GM12878 (cell line): ENCODE results near the gene OPN3. TPM values are rescaled to one million over a fixed set of nuclear protein-coding genes. Genes with fewer than 3 reads are reported as not detected.

Experiments used
- ATAC-seq: fragments of 200-7000 bp; cut with Tn5 transposase; 3 replicates; pipeline ENCODE4 v1.9.1; 2020; ENCODE audit warnings: mild to moderate bottlenecking, moderate library complexity
- BruUV-seq: library from RNA; stranded (reverse); fragments of 400-500 nt; replicated peaks from 2 replicates; lab custom pipeline; 2021; lab: Mats Ljungman, UMichigan
- CTCF ChIA-PET: fragments of 300-600 bp; sonication (Branson Sonifier 250); formaldehyde crosslinking; extraction: SDS; loops from one replicate; lab custom pipeline; 2021; ENCODE audit warnings: inconsistent platforms; lab: Yijun Ruan, JAX
- POLR2A ChIA-PET: fragments of 350-600 bp; formaldehyde crosslinking; extraction: SDS; loops from one replicate; lab custom pipeline; 2021; ENCODE audit warnings: inconsistent platforms; lab: Charles Lee
- RAD21 ChIA-PET: fragments of 300-600 bp; sonication (Branson Sonifier 250); formaldehyde crosslinking; loops from one replicate; lab custom pipeline; 2023; ENCODE audit warnings: antibody characterized with exemption; ENCODE audit not compliant: unreplicated experiment; lab: Charles Lee
- SMC1A ChIA-PET: fragments of 300-600 bp; sonication (Branson Sonifier 250); formaldehyde crosslinking; loops from one replicate; lab custom pipeline; 2023; ENCODE audit not compliant: unreplicated experiment, uncharacterized antibody; lab: Charles Lee
- DNase-seq: peaks from one replicate; pipeline ENCODE4 v3.0.0-alpha.2; 2011; ENCODE audit warnings: low read depth, low spot score
- FAIRE-seq: peaks from 3 replicates; lab custom pipeline; 2011; peaks lifted over from hg19 to GRCh38; lab: Jason Lieb, UNC
- H2AFZ ChIP-seq: 2 replicates; pipeline ENCODE4 v1.6.0; 2011; ENCODE audit warnings: low read depth, low read length, control low read depth; ENCODE audit not compliant: control insufficient read depth
- H3K27ac ChIP-seq: 2 replicates; pipeline ENCODE4 v1.5.1; 2011; ENCODE audit warnings: control low read depth; ENCODE audit not compliant: control insufficient read depth, insufficient read depth
- H3K27me3 ChIP-seq, 2 experiments: replicated peaks in 1 of 2; 2 replicates each; pipeline versions ENCODE4 v1.6.0 to v1.6.1; 2011; ENCODE audit warnings: low read length in 1 of 2; ENCODE audit not compliant: control insufficient read depth in 2 of 2, insufficient read depth in 2 of 2
- H3K36me3 ChIP-seq, 2 experiments: 2 replicates each; pipeline ENCODE4 v1.5.1; 2011; ENCODE audit warnings: low read length in 1 of 2; ENCODE audit not compliant: control insufficient read depth in 2 of 2, insufficient read depth in 2 of 2
- H3K4me1 ChIP-seq: 2 replicates; pipeline ENCODE4 v1.6.1; 2011; ENCODE audit warnings: mild to moderate bottlenecking, low read length, moderate library complexity, mixed read lengths; ENCODE audit not compliant: control insufficient read depth, insufficient read depth
- H3K4me2 ChIP-seq: 2 replicates; pipeline ENCODE4 v1.6.0; 2011; ENCODE audit warnings: control low read depth; ENCODE audit not compliant: control insufficient read depth, insufficient read depth
- H3K4me3 ChIP-seq: fragments of 200-600 bp; sonication (generic); 2 replicates; pipeline ENCODE4 v1.5.1; 2016
- H3K79me2 ChIP-seq: 2 replicates; pipeline ENCODE4 v1.6.0; 2011; ENCODE audit warnings: low read length; ENCODE audit not compliant: control insufficient read depth, insufficient read depth
- H3K9ac ChIP-seq: 2 replicates; pipeline ENCODE4 v1.8.0; 2011; ENCODE audit warnings: low read length, control low read depth, mixed read lengths; ENCODE audit not compliant: control insufficient read depth, insufficient read depth
- H3K9me3 ChIP-seq: replicated peaks from 3 replicates; pipeline ENCODE4 v1.5.1; 2011; ENCODE audit warnings: mild to moderate bottlenecking, low read length; ENCODE audit not compliant: control insufficient read depth, insufficient read depth
- H4K20me1 ChIP-seq: 2 replicates; pipeline ENCODE4 v1.6.0; 2011; ENCODE audit not compliant: control insufficient read depth, insufficient read depth
- ATF7 ChIP-seq: fragments of 450-650 bp; IDR thresholded peaks from 2 replicates; pipeline ENCODE4 v1.6.1; 2016; ENCODE audit warnings: low read depth, mild to moderate bottlenecking
- CEBPZ ChIP-seq: fragments of 150-350 bp; IDR thresholded peaks from 2 replicates; pipeline ENCODE4 v1.6.1; 2016; ENCODE audit warnings: low read depth, low read length
- ESRRA ChIP-seq: IDR thresholded peaks from 2 replicates; pipeline ENCODE4 v1.6.1; 2012; ENCODE audit warnings: mild to moderate bottlenecking, low read length, improper control_type of control experiment
- ETV6 ChIP-seq, 2 experiments: fragments of 450-650 bp in 1 of 2; IDR thresholded peaks in 1 of 2; conservative IDR thresholded peaks in 1 of 2; 2 replicates each; pipeline ENCODE4 v1.6.1; 2014; ENCODE audit warnings: antibody characterized with exemption in 1 of 2, borderline replicate concordance in 1 of 2, low read depth in 1 of 2, mild to moderate bottlenecking in 1 of 2, moderate library complexity in 1 of 2
- FOXK2 ChIP-seq: fragments of 450-650 bp; IDR thresholded peaks from 2 replicates; pipeline ENCODE4 v1.6.1; 2017; ENCODE audit warnings: mild to moderate bottlenecking, moderate library complexity
- IKZF2 ChIP-seq, 2 experiments: fragments of 450-650 bp; IDR thresholded peaks; 2 replicates each; pipeline ENCODE4 v1.6.1; 2017; ENCODE audit warnings: mild to moderate bottlenecking in 2 of 2, moderate library complexity in 2 of 2
- MEF2A ChIP-seq: IDR thresholded peaks from 2 replicates; pipeline ENCODE4 v1.6.1; 2011; ENCODE audit warnings: low read depth, mild to moderate bottlenecking, low read length, moderate library complexity; ENCODE audit not compliant: insufficient read depth
- MEF2B ChIP-seq: fragments of 450-650 bp; IDR thresholded peaks from 2 replicates; pipeline ENCODE4 v1.6.1; 2018; ENCODE audit warnings: mild to moderate bottlenecking, moderate library complexity; ENCODE audit not compliant: partially characterized antibody, poor library complexity, severe bottlenecking
- MXI1 ChIP-seq: fragments of 150-350 bp; IDR thresholded peaks from 2 replicates; pipeline ENCODE4 v1.6.1; 2011; ENCODE audit warnings: low read depth, mild to moderate bottlenecking, inconsistent platforms, low read length, improper control_type of control experiment
- NFYA ChIP-seq: IDR thresholded peaks from 2 replicates; pipeline ENCODE4 v1.6.1; 2011; ENCODE audit warnings: low read depth, mild to moderate bottlenecking, low read length, improper control_type of control experiment, borderline replicate concordance
- NKRF ChIP-seq: fragments of 450-650 bp; conservative IDR thresholded peaks from 2 replicates; pipeline ENCODE4 v1.6.1; 2017; ENCODE audit warnings: mild to moderate bottlenecking, moderate library complexity
- RCOR1 ChIP-seq: conservative IDR thresholded peaks from 2 replicates; pipeline ENCODE4 v1.6.1; 2012; ENCODE audit warnings: low read depth, low read length, improper control_type of control experiment
- SIN3A ChIP-seq: IDR thresholded peaks from 2 replicates; pipeline ENCODE4 v1.6.1; 2012; ENCODE audit warnings: low read depth, low read length, improper control_type of control experiment
- SMC3 ChIP-seq: IDR thresholded peaks from 2 replicates; pipeline ENCODE4 v1.6.1; 2011; ENCODE audit warnings: low read length, improper control_type of control experiment, borderline replicate concordance
- USF1 ChIP-seq: IDR thresholded peaks from 2 replicates; pipeline ENCODE4 v1.6.1; 2011; ENCODE audit warnings: borderline replicate concordance, low read depth, mild to moderate bottlenecking, moderate library complexity, mixed read lengths, low read length; ENCODE audit not compliant: insufficient read depth; ENCODE audit errors: extremely low read length
- ZNF207 ChIP-seq: fragments of 450-650 bp; IDR thresholded peaks from 2 replicates; pipeline ENCODE4 v1.6.1; 2014; ENCODE audit warnings: antibody characterized with exemption, mild to moderate bottlenecking, borderline replicate concordance
- WGBS: methylation state at CpG from one replicate; pipeline ENCODE4 v1.1.6; 2016; ENCODE audit warnings: low lambda C conversion rate; ENCODE audit not compliant: insufficient replicate concordance, insufficient coverage; ENCODE audit errors: missing lambda C conversion rate; 5-methylcytosine and 5-hydroxymethylcytosine counted together
- in situ Hi-C: fragments of 300-500 bp; cut with MboI; formaldehyde crosslinking; loops from 9 replicates; pipeline ENCODE4 v1.14.3; 2018; ENCODE audit warnings: mixed read lengths
- intact Hi-C: fragments of 100-400 bp; cut with micrococcal nuclease; formaldehyde crosslinking; loops from one replicate; pipeline ENCODE4 v1.14.2; 2022; ENCODE audit not compliant: unreplicated experiment
- polyA plus RNA-seq, 11 experiments: library from polyadenylated mRNA; depleted of rRNA in 4 of 11; unstranded in 6 of 11; stranded (reverse) in 5 of 11; fragments of >200 nt; fragmentation: Nextera tagmentation in 4 of 11; fragmentation: Illumina TruSeq in 1 of 11; extraction: Ambion mirVana in 4 of 11; extraction: Trizol in 1 of 11; gene quantifications; 1 replicate in 1 of 11; 2 replicates in 10 of 11; pipeline versions ENCODE4 v1.2.1 to v1.2.3, GENCODE V29; 2011 to 2016; ENCODE audit warnings: inconsistent platforms in 2 of 11, missing spikeins in 2 of 11, low read depth in 1 of 11
- total RNA-seq, 4 experiments: library from RNA; depleted of rRNA in 3 of 4; stranded (reverse); fragments of >200 nt in 3 of 4; fragmentation: Illumina TruSeq in 1 of 4; extraction: Trizol in 1 of 4; gene quantifications; 2 replicates each; pipeline versions ENCODE4 v1.2.1 to v1.2.3, GENCODE V29; 2013 to 2021

Gene OPN3
- total and polyA plus RNA-seq, 10 of the 15 experiments (the other 5 are each of a cell fraction or from before 2014, with no cell fraction given): 0.26 to 12.2 (median 7.4) TPM

GRCh38 chr1:241645199-241645598 lies 5.0 kb upstream of the OPN3 start (continued):
- TF ChIP-seq RCOR1: no peak
- no peak for TF ChIP-seq SIN3A
- no peak for TF ChIP-seq ESRRA
- TF ChIP-seq IKZF2 (IDR thresholded peaks at IDR 0.05): no peak
- no peak for TF ChIP-seq ETV6 (conservative IDR thresholded peaks at IDR 0.05 in 1 of 2, IDR thresholded peaks at IDR 0.05 in 1 of 2; ENCODE audit: borderline replicate concordance in 1 of 2, low read depth in 1 of 2)
- no peak for TF ChIP-seq NFYA
- TF ChIP-seq MXI1: no peak
- TF ChIP-seq, all 136 proteins: peak for 0

GRCh38 chr1:241644259-241644658 lies 4.1 kb upstream of the OPN3 start:
- WGBS: 46% methylated on average over 2 of the region's 2 CpGs
- POLR2A ChIA-PET: no interaction called here
- CTCF ChIA-PET: interaction anchor here (1.0 kb wide), 1 partner anchor 113 kb away, joined by 3 read pairs; no protein-coding TSS in a partner anchor
- SMC1A ChIA-PET: no interaction called here
- Histone ChIP-seq H3K36me3 (no peaks in the 10 kb centered on the region), H3K9ac (no peak overlapping the region), H3K4me2 (no peak overlapping the region), H4K20me1 (no peaks in the 10 kb centered on the region), H3K27me3 (no peaks in the 10 kb centered on the region), H3K79me2 (peaks cover 5% of the 10 kb centered on the region), H2AFZ (no peak overlapping the region), H3K4me3 (no peak overlapping the region), H3K4me1 (peaks cover 5% of the 10 kb centered on the region; the same call in 1 of the 2 replicates), H3K27ac (no peak overlapping the region), H3K9me3 (no peaks in the 10 kb centered on the region; the same call in 2 of the 3 replicates)
- RAD21 ChIA-PET: no interaction called here
- BruUV-seq: no TSS peak
- intact Hi-C loops (no loop called here), in situ Hi-C loops (no loop called here)
- no peak for DNase-seq
- no peak for FAIRE-seq
- ATAC-seq: no peak
- TF ChIP-seq SMC3 (no peak), ZNF207 (no peak), NKRF (no peak), USF1 (no peak), MEF2B (no peak), MEF2A (no peak), FOXK2 (no peak), IKZF2 (IDR thresholded peaks at IDR 0.05) (no peak), CEBPZ (no peak), ATF7 (no peak)
